Brain microvascular endothelial cell (primary cell): Measurements from ENCODE around the gene HOXD13.

Source experiments
- DNase-seq: peaks from one replicate; pipeline ENCODE4 v3.0.0-alpha.2; 2020
- H3K27ac ChIP-seq: fragments of 250-450 bp; sonication (Bioruptor Pico); 2 replicates; pipeline ENCODE4 v1.5.1; 2020; ENCODE audit warnings: mild to moderate bottlenecking, moderate library complexity
- H3K27me3 ChIP-seq: fragments of 250-450 bp; sonication (Bioruptor Pico); replicated peaks from 2 replicates; pipeline ENCODE4 v1.5.1; 2020; ENCODE audit warnings: mild to moderate bottlenecking
- H3K36me3 ChIP-seq: fragments of 250-450 bp; sonication (Bioruptor Pico); replicated peaks from 2 replicates; pipeline ENCODE4 v1.5.1; 2020; ENCODE audit warnings: mild to moderate bottlenecking
- H3K4me3 ChIP-seq: 2 replicates; pipeline ENCODE4 v1.5.1; 2011; ENCODE audit warnings: low read depth, mild to moderate bottlenecking, control low read depth, low read length, moderate library complexity
- in situ Hi-C: cut with HindIII; loops from 2 replicates; pipeline ENCODE4 v1.10.0; 2017; ENCODE audit warnings: low sequenced_read_pairs, low pct_ligation_motif_present
- TF ChIP-seq, protein P1 (sequence below): IDR thresholded peaks from 2 replicates; pipeline ENCODE4 v1.5.1; 2011; ENCODE audit warnings: low read depth, mild to moderate bottlenecking, moderate library complexity, low read length, control low read depth, inconsistent platforms; ENCODE audit errors: missing control alignments

HOXD13 gene

DNA sequence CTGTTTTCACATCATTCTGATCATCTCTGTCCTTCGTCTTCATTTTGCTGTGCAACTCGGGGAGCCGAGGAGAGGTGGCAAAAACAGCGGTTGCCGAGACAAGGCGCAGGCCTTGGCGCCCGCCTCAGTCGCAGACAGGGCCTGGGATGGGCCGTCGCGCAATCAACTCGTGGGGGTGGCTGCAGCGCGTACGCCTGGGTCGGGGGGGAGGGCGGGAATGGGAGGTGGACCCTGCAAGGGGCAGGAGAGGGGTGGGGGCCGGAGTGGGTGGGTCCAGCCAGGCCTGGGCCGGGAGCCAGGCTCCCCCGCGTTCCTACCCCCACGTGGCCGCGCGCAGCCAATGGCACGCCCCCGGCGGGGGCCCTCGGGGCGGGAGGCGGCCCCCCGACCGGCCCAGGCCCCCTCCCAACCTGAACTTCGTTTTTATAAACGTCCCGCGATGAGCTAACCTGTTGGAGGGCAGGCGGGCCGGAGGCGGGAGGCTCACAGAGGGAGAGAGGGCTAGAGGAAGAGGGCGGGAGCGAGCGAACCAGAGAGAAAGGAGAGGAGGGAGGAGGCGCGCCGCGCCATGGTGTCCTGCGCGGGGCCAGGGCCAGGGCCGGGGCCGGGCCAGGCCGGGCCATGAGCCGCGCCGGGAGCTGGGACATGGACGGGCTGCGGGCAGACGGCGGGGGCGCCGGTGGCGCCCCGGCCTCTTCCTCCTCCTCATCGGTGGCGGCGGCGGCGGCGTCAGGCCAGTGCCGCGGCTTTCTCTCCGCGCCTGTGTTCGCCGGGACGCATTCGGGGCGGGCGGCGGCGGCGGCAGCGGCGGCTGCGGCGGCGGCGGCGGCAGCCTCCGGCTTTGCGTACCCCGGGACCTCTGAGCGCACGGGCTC, at the start of gene HOXD13:
TSS of gene HOXD13 (plus strand) at position 452 of the 875 bp plus-strand sequence. CDS start at position 622, 170 bp downstream.
- TF ChIP-seq, protein P1, sequence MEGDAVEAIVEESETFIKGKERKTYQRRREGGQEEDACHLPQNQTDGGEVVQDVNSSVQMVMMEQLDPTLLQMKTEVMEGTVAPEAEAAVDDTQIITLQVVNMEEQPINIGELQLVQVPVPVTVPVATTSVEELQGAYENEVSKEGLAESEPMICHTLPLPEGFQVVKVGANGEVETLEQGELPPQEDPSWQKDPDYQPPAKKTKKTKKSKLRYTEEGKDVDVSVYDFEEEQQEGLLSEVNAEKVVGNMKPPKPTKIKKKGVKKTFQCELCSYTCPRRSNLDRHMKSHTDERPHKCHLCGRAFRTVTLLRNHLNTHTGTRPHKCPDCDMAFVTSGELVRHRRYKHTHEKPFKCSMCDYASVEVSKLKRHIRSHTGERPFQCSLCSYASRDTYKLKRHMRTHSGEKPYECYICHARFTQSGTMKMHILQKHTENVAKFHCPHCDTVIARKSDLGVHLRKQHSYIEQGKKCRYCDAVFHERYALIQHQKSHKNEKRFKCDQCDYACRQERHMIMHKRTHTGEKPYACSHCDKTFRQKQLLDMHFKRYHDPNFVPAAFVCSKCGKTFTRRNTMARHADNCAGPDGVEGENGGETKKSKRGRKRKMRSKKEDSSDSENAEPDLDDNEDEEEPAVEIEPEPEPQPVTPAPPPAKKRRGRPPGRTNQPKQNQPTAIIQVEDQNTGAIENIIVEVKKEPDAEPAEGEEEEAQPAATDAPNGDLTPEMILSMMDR = no peak
- no peak for DNase-seq
- in situ Hi-C loops = loop anchor here (10.0 kb wide), 1 partner anchor 728 kb away; no protein-coding TSS in a partner anchor

DNA sequence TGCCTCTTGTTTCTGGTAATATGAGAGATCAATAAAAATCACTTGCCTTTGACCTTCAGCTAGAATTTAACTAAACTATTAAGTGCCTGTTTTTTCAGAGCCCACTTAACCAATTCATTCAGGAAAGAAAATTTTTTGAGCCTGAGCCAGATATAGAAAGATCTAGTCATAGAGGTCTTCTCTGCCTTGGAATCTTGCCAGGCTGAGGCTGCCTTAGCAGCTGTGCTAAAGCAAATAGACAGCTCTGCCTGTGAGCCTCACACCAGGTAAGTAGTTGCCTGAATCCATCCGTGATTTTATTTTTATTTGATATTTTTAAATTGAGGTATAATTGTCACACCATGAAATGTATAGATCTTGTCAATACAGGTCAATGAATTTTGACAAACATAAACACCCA, 36.1 kb upstream of the HOXD13 start:
- H3K4me3 ChIP-seq = no peak overlapping the region
- H3K27ac ChIP-seq = no peak overlapping the region
- H3K27me3 ChIP-seq = no peaks in the 10 kb centered on the region
- in situ Hi-C loops = no loop called here
- TF ChIP-seq, protein P1 = no peak
- DNase-seq = no peak
- no peaks in the 10 kb centered on the region for H3K36me3 ChIP-seq

More for the DNA sequence above, at the start of gene HOXD13:
- Histone ChIP-seq H3K27ac (no peak within 1 kb of the TSS), H3K27me3 (peaks cover 97% of the 10 kb centered on the region), H3K36me3 (no peaks in the 10 kb centered on the region), H3K4me3 (no peak within 1 kb of the TSS)

DNA sequence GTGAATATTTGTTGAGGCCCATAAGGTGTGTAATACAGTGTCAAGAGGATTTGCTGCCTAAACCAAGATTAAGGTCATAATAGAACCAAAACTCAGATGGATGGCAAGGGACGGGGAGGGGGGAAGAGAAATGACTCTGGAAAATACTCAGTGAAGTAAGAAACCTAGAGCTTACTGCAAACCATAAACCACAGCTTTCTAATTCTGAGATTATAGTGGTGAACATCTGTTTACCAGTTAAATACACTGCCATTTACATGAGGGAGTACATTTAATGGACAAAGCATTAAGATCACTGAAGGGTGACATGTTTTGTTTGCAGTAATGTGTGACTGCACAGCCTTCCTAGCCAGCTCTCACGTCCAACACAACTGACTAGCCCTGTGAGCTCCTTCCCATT, 28.6 kb upstream of the HOXD13 start:
- H3K27ac ChIP-seq = no peak overlapping the region
- H3K36me3 ChIP-seq = no peaks in the 10 kb centered on the region
- no peak for DNase-seq
- peaks cover 37% of the 10 kb centered on the region for H3K27me3 ChIP-seq
- H3K4me3 ChIP-seq = no peak overlapping the region
- in situ Hi-C loops = no loop called here
- TF ChIP-seq, protein P1 = no peak

DNA sequence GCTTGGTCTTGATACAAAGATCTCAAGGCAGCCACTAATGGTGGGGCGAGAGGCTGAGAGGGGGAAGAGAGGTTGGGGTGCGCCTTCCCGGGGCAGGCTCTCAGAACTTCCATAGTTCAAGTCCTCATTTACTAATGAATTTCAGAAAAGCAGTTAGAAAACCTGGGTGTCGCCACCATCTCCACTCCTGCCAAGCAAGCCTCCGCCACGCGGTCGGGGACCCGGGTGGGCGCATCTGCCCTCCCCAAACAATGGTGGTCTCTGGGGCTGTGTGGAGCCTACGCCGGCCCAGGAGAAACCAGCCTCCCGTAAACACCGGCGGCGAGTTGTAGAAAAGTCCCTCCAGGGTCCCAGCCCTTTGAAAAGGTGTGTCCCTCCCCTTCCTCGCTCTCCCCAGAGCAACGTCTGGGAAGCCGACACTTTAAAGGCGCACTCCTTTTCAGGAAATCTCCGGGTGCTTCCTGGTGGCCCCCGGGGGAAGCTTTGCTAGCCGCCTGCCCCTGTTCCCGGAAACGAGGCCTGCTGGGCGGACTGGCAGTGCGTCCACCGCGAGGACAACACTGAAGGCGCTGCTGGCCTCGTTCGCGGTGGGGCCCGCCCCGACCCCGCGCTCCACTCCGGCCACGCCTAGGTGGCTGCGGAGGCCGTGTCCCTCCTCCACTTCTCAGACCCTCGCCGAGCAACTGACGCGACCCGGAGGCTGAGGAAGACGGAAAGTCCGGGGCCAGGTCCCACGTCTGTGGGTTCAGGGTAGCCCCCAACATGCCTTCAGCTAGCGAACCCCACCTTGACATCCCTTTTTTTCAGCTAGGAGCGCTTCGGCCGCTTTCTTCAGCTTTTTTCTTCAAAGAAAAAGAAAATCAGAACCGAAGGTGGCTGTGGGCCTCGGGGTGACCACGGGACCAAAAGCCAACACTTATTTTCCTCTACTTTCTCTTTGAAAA, 25.6 kb upstream of the HOXD13 start:
- H3K27me3 ChIP-seq = peaks cover 62% of the 10 kb centered on the region
- no peak for DNase-seq
- in situ Hi-C loops = no loop called here
- H3K36me3 ChIP-seq = no peaks in the 10 kb centered on the region
- TF ChIP-seq, protein P1 = no peak
- H3K4me3 ChIP-seq = no peak overlapping the region
- H3K27ac ChIP-seq = no peak overlapping the region

DNA sequence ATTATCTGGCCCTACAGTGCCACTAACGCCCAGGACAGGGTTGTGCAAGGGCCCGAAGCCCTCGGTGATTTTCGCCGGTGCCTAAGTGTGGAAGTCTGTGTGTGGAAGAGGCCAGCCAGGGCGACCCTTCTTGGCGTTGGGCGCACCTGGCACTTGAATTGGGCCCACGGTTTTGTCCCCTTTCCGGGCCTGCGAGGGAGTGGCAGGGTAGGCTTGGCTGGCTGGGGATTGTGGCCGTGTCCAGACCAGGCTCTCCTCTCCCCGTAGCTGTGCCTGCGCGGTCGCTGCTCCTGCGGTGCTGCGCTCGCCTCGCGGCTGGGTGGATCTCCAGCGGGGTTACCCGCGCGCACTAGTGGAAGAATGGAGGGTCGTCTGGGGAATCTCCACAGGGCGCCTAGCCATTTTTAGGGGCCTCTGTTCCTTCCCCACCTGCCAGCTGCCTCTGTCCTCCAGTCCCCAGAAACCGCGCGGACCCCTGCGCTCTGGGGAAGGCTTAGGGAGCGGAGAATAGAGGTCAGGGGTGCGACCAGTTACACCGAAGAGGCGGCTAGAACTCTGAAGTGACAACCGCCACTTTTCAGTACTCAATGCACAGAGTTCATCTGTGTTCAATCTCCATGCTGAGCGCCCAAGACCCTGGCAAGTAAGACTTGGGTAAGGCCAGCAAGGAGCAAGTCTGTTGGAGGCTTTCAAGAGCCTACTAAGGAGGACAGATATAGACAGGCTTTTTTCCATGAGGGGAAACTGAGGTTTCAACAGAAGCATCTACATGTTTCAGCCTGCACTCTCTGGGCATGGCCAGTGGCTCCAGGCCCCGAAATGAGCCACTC, 24.7 kb upstream of the HOXD13 start:
- no peak for DNase-seq
- Histone ChIP-seq H3K36me3 (no peaks in the 10 kb centered on the region), H3K27me3 (peaks cover 69% of the 10 kb centered on the region), H3K27ac (no peak overlapping the region), H3K4me3 (no peak overlapping the region)
- TF ChIP-seq, protein P1 = no peak
- in situ Hi-C loops = no loop called here
